ENCODE measurements around the gene SLC43A1. TPM values are rescaled to one million over a fixed set of nuclear protein-coding genes. Genes with fewer than 3 reads are reported as not detected.
A peak's percentile ranks its signal among the peaks of the same experiment; 100 is the strongest.

Gene SLC43A1
- total RNA-seq, 1 experiment from 2014 or later = 12.5 TPM

DNA sequence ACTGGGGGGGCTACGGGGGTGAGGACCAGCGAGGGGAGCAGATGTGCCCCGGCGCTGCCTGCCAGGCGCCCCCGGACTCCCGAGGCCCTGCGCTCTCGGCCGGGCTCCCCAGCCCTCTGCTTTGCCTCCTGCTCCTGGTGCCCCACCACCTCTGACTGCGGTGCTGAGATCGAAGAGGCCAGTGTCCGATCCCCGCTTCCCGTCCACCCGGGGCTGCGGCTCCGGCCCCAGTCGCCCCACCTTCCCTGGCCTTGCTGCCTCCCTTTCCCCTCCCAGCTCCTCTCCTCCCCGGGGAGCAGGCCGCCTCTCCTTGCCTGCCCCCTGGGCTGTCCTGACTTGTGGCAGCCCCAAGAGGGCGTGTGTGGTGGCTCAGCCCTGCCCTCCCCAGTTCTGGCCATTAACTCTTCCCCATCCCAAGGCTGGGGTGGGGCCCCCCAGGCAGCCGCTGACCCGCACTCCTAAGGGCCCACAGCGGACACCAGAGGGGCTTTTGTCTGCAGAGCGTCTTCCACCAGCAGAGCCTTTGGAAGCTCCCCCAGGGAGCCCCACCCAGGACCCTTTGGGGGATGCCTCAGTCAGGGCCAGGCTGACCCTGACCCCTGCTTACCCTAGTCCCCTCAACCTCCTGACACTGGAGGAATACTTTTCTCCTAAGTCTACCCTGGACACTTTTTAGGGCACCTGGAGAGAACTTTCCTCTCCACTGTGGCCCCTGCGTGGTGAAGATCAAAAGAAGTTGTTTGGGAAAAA is 38.6 kb downstream of the SLC43A1 start:
- CTCF ChIA-PET = interaction anchor here (1.2 to 2.6 kb wide), 4 partner anchors 16 to 131 kb away, joined by 3 to 11 read pairs (median 8); no protein-coding TSS in a partner anchor
- DNase-seq = peak; percentile 66
- intact Hi-C loops (cut with micrococcal nuclease; ENCODE audit: unreplicated experiment) = no loop called here
- Mint-ChIP-seq H3K4me1 (ENCODE audit: low read depth, unreplicated experiment) (peaks cover 18% of the 10 kb centered on the region), H3K36me3 (ENCODE audit: insufficient read depth, unreplicated experiment) (peaks cover 17% of the 10 kb centered on the region), H3K4me3 (ENCODE audit: low read depth, unreplicated experiment) (peak overlapping the region; percentile 75), H3K27ac (ENCODE audit: unreplicated experiment) (peak overlapping the region; percentile 31), H3K27me3 (ENCODE audit: unreplicated experiment) (peaks cover 32% of the 10 kb centered on the region), H3K9me3 (ENCODE audit: low read depth, unreplicated experiment) (no peaks in the 10 kb centered on the region)
- TF ChIP-seq, protein P1, sequence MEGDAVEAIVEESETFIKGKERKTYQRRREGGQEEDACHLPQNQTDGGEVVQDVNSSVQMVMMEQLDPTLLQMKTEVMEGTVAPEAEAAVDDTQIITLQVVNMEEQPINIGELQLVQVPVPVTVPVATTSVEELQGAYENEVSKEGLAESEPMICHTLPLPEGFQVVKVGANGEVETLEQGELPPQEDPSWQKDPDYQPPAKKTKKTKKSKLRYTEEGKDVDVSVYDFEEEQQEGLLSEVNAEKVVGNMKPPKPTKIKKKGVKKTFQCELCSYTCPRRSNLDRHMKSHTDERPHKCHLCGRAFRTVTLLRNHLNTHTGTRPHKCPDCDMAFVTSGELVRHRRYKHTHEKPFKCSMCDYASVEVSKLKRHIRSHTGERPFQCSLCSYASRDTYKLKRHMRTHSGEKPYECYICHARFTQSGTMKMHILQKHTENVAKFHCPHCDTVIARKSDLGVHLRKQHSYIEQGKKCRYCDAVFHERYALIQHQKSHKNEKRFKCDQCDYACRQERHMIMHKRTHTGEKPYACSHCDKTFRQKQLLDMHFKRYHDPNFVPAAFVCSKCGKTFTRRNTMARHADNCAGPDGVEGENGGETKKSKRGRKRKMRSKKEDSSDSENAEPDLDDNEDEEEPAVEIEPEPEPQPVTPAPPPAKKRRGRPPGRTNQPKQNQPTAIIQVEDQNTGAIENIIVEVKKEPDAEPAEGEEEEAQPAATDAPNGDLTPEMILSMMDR (IDR thresholded peaks at IDR 0.05; ENCODE audit: unreplicated experiment) = peak; percentile 67
- no TSS peak for BruUV-seq (replicated peaks)

DNA sequence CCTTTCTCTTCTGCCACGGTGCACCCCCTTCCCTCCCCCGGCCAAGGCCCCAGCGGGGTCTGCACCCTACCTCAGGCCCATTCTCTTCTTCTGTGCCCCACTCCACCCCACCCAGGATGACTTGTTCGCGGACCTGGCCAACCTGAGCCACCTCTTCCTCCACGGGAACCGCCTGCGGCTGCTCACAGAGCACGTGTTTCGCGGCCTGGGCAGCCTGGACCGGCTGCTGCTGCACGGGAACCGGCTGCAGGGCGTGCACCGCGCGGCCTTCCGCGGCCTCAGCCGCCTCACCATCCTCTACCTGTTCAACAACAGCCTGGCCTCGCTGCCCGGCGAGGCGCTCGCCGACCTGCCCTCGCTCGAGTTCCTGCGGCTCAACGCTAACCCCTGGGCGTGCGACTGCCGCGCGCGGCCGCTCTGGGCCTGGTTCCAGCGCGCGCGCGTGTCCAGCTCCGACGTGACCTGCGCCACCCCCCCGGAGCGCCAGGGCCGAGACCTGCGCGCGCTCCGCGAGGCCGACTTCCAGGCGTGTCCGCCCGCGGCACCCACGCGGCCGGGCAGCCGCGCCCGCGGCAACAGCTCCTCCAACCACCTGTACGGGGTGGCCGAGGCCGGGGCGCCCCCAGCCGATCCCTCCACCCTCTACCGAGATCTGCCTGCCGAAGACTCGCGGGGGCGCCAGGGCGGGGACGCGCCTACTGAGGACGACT is 39.3 kb downstream of the SLC43A1 start:
- DNase-seq = no peak
- no peaks in the 10 kb centered on the region for H3K9me3 Mint-ChIP-seq (ENCODE audit: low read depth, unreplicated experiment)
- peak overlapping the region; percentile 75 for H3K4me3 Mint-ChIP-seq (ENCODE audit: low read depth, unreplicated experiment)
- peaks cover 32% of the 10 kb centered on the region for H3K27me3 Mint-ChIP-seq (ENCODE audit: unreplicated experiment)
- peaks cover 17% of the 10 kb centered on the region for H3K36me3 Mint-ChIP-seq (ENCODE audit: insufficient read depth, unreplicated experiment)
- intact Hi-C loops (cut with micrococcal nuclease; ENCODE audit: unreplicated experiment) = no loop called here
- peak overlapping the region; percentile 31 for H3K27ac Mint-ChIP-seq (ENCODE audit: unreplicated experiment)
- TF ChIP-seq, protein P1 (IDR thresholded peaks at IDR 0.05; ENCODE audit: unreplicated experiment) = no peak
- peaks cover 18% of the 10 kb centered on the region for H3K4me1 Mint-ChIP-seq (ENCODE audit: low read depth, unreplicated experiment)
- no TSS peak for BruUV-seq (replicated peaks)
- CTCF ChIA-PET = interaction anchor here (1.2 to 2.6 kb wide), 4 partner anchors 17 to 130 kb away, joined by 3 to 11 read pairs (median 8); no protein-coding TSS in a partner anchor

DNA sequence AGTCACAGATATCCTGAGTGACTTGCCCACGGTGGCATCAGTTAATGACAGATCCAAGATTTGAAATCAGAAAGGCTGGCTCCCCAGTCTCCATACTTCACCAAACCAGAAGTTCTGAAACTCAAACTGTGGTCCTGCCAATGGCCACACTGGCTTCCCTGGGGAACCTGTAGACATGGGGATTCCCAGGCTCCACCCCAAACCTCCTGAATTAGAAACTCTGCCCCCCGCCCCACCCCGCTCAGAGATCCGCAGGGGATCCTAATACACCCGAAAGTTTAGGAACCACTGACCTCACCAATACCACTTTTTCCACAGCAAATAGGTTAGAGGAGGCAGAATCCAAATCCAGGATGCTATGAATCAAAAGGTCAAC is 39.8 kb downstream of the SLC43A1 start:
- no peak for DNase-seq
- BruUV-seq (replicated peaks) = no TSS peak
- Mint-ChIP-seq H3K4me3 (ENCODE audit: low read depth, unreplicated experiment) (peak overlapping the region; percentile 75), H3K36me3 (ENCODE audit: insufficient read depth, unreplicated experiment) (peaks cover 17% of the 10 kb centered on the region), H3K4me1 (ENCODE audit: low read depth, unreplicated experiment) (peaks cover 18% of the 10 kb centered on the region), H3K27ac (ENCODE audit: unreplicated experiment) (no peak overlapping the region), H3K27me3 (ENCODE audit: unreplicated experiment) (peaks cover 32% of the 10 kb centered on the region), H3K9me3 (ENCODE audit: low read depth, unreplicated experiment) (no peaks in the 10 kb centered on the region)
- TF ChIP-seq, protein P1 (IDR thresholded peaks at IDR 0.05; ENCODE audit: unreplicated experiment) = no peak
- intact Hi-C loops (cut with micrococcal nuclease; ENCODE audit: unreplicated experiment) = no loop called here
- CTCF ChIA-PET = interaction anchor here (1.5 kb wide), 1 partner anchor 17 kb away, joined by 9 read pairs; no protein-coding TSS in a partner anchor

DNA sequence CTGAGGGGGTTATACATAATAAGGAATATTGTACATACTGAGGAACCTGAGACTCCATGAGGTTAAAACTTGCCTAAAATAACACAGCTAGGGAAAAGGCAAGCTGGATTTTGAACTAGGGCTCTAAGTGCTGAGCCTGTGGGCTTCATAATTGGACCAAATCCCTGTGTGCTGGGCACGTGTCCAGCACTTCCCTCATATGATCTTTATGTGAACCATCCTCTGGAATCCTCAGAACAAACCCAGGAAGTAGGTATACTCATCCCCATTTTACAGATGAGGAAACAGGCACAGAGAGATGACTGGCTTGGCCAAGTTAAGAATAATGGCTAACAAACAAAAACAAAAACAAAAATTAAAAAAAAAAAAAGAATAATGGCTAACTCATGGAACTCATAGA is 40.3 kb downstream of the SLC43A1 start:
- DNase-seq = no peak
- no peak overlapping the region for H3K27ac Mint-ChIP-seq (ENCODE audit: unreplicated experiment)
- H3K4me3 Mint-ChIP-seq (ENCODE audit: low read depth, unreplicated experiment) = no peak overlapping the region
- H3K9me3 Mint-ChIP-seq (ENCODE audit: low read depth, unreplicated experiment) = no peaks in the 10 kb centered on the region
- CTCF ChIA-PET = no interaction called here
- intact Hi-C loops (cut with micrococcal nuclease; ENCODE audit: unreplicated experiment) = no loop called here
- peaks cover 32% of the 10 kb centered on the region for H3K27me3 Mint-ChIP-seq (ENCODE audit: unreplicated experiment)
- no TSS peak for BruUV-seq (replicated peaks)
- peaks cover 15% of the 10 kb centered on the region for H3K4me1 Mint-ChIP-seq (ENCODE audit: low read depth, unreplicated experiment)
- TF ChIP-seq, protein P1 (IDR thresholded peaks at IDR 0.05; ENCODE audit: unreplicated experiment) = no peak
- peaks cover 17% of the 10 kb centered on the region for H3K36me3 Mint-ChIP-seq (ENCODE audit: insufficient read depth, unreplicated experiment)
